SK-N-SH treated with all-trans-retinoic acid at 6 μM for 48 hours (cell line): Measurements from ENCODE around the gene GNAI1.

ENCODE experiments used
- ATAC-seq: fragments of 200-7000 bp; cut with Tn5 transposase; 3 replicates; pipeline ENCODE4 v1.9.1; 2020; ENCODE audit warnings: mild to moderate bottlenecking, moderate library complexity
- ARNTL ChIP-seq: fragments of 450-650 bp; formaldehyde crosslinking; IDR thresholded peaks from 2 replicates; pipeline ENCODE4 v1.5.0; 2020; ENCODE audit warnings: low read depth, mild to moderate bottlenecking, moderate library complexity, borderline replicate concordance
- BACH2 ChIP-seq: fragments of 250-450 bp; sonication (Bioruptor Pico); IDR thresholded peaks from 2 replicates; pipeline ENCODE4 v1.9.0; 2021; ENCODE audit warnings: mild to moderate bottlenecking, borderline replicate concordance
- CREB5 ChIP-seq: fragments of 250-450 bp; sonication (Bioruptor Pico); IDR thresholded peaks from 2 replicates; pipeline ENCODE4 v1.5.1; 2020; ENCODE audit warnings: low read depth, mild to moderate bottlenecking, moderate library complexity
- CSDC2 ChIP-seq: fragments of 250-450 bp; sonication (Bioruptor Pico); IDR thresholded peaks from 2 replicates; pipeline ENCODE4 v1.5.0; 2020; ENCODE audit warnings: mild to moderate bottlenecking, moderate library complexity
- CSRNP3 ChIP-seq: fragments of 250-450 bp; sonication (Bioruptor Pico); IDR thresholded peaks from 2 replicates; pipeline ENCODE4 v1.5.1; 2021; ENCODE audit warnings: mild to moderate bottlenecking, moderate library complexity
- ESRRG ChIP-seq: fragments of 250-450 bp; sonication (Bioruptor Pico); IDR thresholded peaks from 2 replicates; pipeline ENCODE4 v1.6.1; 2021; ENCODE audit warnings: mild to moderate bottlenecking
- GLIS3 ChIP-seq: fragments of 250-450 bp; sonication (Bioruptor Pico); IDR thresholded peaks from 2 replicates; pipeline ENCODE4 v1.5.0; 2020; ENCODE audit warnings: mild to moderate bottlenecking, moderate library complexity
- ISL1 ChIP-seq: fragments of 250-450 bp; sonication (Bioruptor Pico); IDR thresholded peaks from 2 replicates; pipeline ENCODE4 v2.1.2; 2022; ENCODE audit warnings: mild to moderate bottlenecking, moderate library complexity
- OSR1 ChIP-seq: fragments of 250-450 bp; sonication (Bioruptor Pico); IDR thresholded peaks from 2 replicates; pipeline ENCODE4 v1.8.0; 2022; ENCODE audit warnings: moderate library complexity, mild to moderate bottlenecking, inconsistent platforms
- PATZ1 ChIP-seq: fragments of 250-450 bp; sonication (Bioruptor Pico); IDR thresholded peaks from 2 replicates; pipeline ENCODE4 v1.8.0; 2020; ENCODE audit warnings: mild to moderate bottlenecking, moderate library complexity, borderline replicate concordance
- POU6F1 ChIP-seq: fragments of 250-450 bp; sonication (Bioruptor Pico); IDR thresholded peaks from 2 replicates; pipeline ENCODE4 v1.8.0; 2021; ENCODE audit warnings: low read depth, mild to moderate bottlenecking, moderate library complexity, borderline replicate concordance
- PPARA ChIP-seq: fragments of 250-450 bp; sonication (Bioruptor Pico); IDR thresholded peaks from 2 replicates; pipeline ENCODE4 v1.5.0; 2020; ENCODE audit warnings: mild to moderate bottlenecking, borderline replicate concordance
- RARB ChIP-seq: fragments of 250-450 bp; sonication (Bioruptor Pico); IDR thresholded peaks from 2 replicates; pipeline ENCODE4 v1.8.0; 2021; ENCODE audit warnings: mild to moderate bottlenecking, moderate library complexity
- SNAI2 ChIP-seq: fragments of 250-450 bp; sonication (Bioruptor Pico); IDR thresholded peaks from 2 replicates; pipeline ENCODE4 v1.5.0; 2020; ENCODE audit warnings: mild to moderate bottlenecking, moderate library complexity
- TCF4 ChIP-seq: fragments of 250-450 bp; sonication (Bioruptor Pico); IDR thresholded peaks from 2 replicates; pipeline ENCODE4 v1.8.0; 2021; ENCODE audit warnings: mild to moderate bottlenecking, moderate library complexity, borderline replicate concordance
- TOX ChIP-seq: fragments of 250-450 bp; sonication (Bioruptor Pico); IDR thresholded peaks from 2 replicates; pipeline ENCODE4 v1.8.0; 2021; ENCODE audit warnings: mild to moderate bottlenecking, moderate library complexity, borderline replicate concordance
- ZC3H10 ChIP-seq: fragments of 250-450 bp; sonication (Bioruptor Pico); IDR thresholded peaks from 2 replicates; pipeline ENCODE4 v1.5.1; 2021; ENCODE audit warnings: mild to moderate bottlenecking, moderate library complexity
- ZFP3 ChIP-seq: fragments of 250-450 bp; sonication (Bioruptor Pico); IDR thresholded peaks from 2 replicates; pipeline ENCODE4 v1.5.0; 2020; ENCODE audit warnings: mild to moderate bottlenecking, moderate library complexity
- ZFP30 ChIP-seq: fragments of 450-650 bp; formaldehyde crosslinking; IDR thresholded peaks from 2 replicates; pipeline ENCODE4 v1.5.0; 2022; ENCODE audit warnings: mild to moderate bottlenecking, moderate library complexity
- ZNF565 ChIP-seq: fragments of 450-650 bp; formaldehyde crosslinking; conservative IDR thresholded peaks from 2 replicates; pipeline ENCODE4 v1.5.0; 2020; ENCODE audit warnings: low read depth, mild to moderate bottlenecking, moderate library complexity
- ZNF70 ChIP-seq: fragments of 450-650 bp; formaldehyde crosslinking; IDR thresholded peaks from 2 replicates; pipeline ENCODE4 v1.5.0; 2020; ENCODE audit warnings: mild to moderate bottlenecking, moderate library complexity
- ZNF8 ChIP-seq: fragments of 450-650 bp; formaldehyde crosslinking; IDR thresholded peaks from 2 replicates; pipeline ENCODE4 v1.5.0; 2020; ENCODE audit warnings: mild to moderate bottlenecking, moderate library complexity

The GNAI1 gene

GRCh38 chr7:80087051-80087770, 47.4 kb upstream of the GNAI1 start:
- TF ChIP-seq ISL1 (CRISPR knock-in tag) (no peak), BACH2 (CRISPR knock-in tag) (no peak), POU6F1 (CRISPR knock-in tag) (no peak), ZNF70 (CRISPR knock-in tag) (no peak), ESRRG (no peak), ZFP30 (CRISPR knock-in tag) (no peak), TCF4 (CRISPR knock-in tag) (no peak), CSRNP3 (no peak), OSR1 (CRISPR knock-in tag) (no peak), ZC3H10 (CRISPR knock-in tag) (no peak)
- ATAC-seq, result peak; percentile 81

GRCh38 chr7:80087771-80088170, 46.9 kb upstream of the GNAI1 start:
- peak; percentile 67 for ATAC-seq
- TF ChIP-seq ZFP30 (CRISPR knock-in tag), result no peak
- no peak for TF ChIP-seq RARB (CRISPR knock-in tag)
- no peak for TF ChIP-seq BACH2 (CRISPR knock-in tag)
- TF ChIP-seq ARNTL (CRISPR knock-in tag), result no peak
- TF ChIP-seq GLIS3 (CRISPR knock-in tag), result no peak
- no peak for TF ChIP-seq ZNF70 (CRISPR knock-in tag)

GRCh38 chr7:80088705-80089104, 45.9 kb upstream of the GNAI1 start:
- peak; percentile 59 for ATAC-seq
- no peak for TF ChIP-seq SNAI2 (CRISPR knock-in tag)
- TF ChIP-seq CSRNP3, result no peak
- no peak for TF ChIP-seq TOX (CRISPR knock-in tag)
- TF ChIP-seq OSR1 (CRISPR knock-in tag), result no peak
- TF ChIP-seq GLIS3 (CRISPR knock-in tag), result no peak
- no peak for TF ChIP-seq ZFP3 (CRISPR knock-in tag)
- TF ChIP-seq ZNF8, result no peak
- no peak for TF ChIP-seq ZNF565
- no peak for TF ChIP-seq ARNTL (CRISPR knock-in tag)
- no peak for TF ChIP-seq ZFP30 (CRISPR knock-in tag)
- TF ChIP-seq RARB (CRISPR knock-in tag), result no peak
- no peak for TF ChIP-seq PPARA (CRISPR knock-in tag)
- no peak for TF ChIP-seq BACH2 (CRISPR knock-in tag)

- TF ChIP-seq POU6F1 (CRISPR knock-in tag), result no peak
- no peak for TF ChIP-seq SNAI2 (CRISPR knock-in tag)
- no peak for TF ChIP-seq CREB5 (CRISPR knock-in tag)
- no peak for TF ChIP-seq ISL1 (CRISPR knock-in tag)
- no peak for TF ChIP-seq ZNF8
- TF ChIP-seq PPARA (CRISPR knock-in tag), result no peak
- no peak for TF ChIP-seq CSDC2 (CRISPR knock-in tag)
- no peak for TF ChIP-seq ESRRG
- no peak for TF ChIP-seq ZFP30 (CRISPR knock-in tag)
- no peak for TF ChIP-seq BACH2 (CRISPR knock-in tag)
- no peak for TF ChIP-seq PATZ1
- no peak for TF ChIP-seq ZC3H10 (CRISPR knock-in tag)
- no peak for ATAC-seq
These were observed 45.3 kb upstream of the GNAI1 start for GRCh38 chr7:80089366-80089765.
